HG03457 (cell line): ENCODE results near the gene ADCK2.
"Not testable (repeated sequence)": the region's sequence is repeated elsewhere in the genome, so short reads cannot be mapped to it uniquely, and the experiment has no call there.

Source experiments
- ATAC-seq: cut with Tn5 transposase; IDR thresholded peaks from one replicate; pipeline ENCODE4 v1.9.1; 2021; ENCODE audit warnings: moderate number of reproducible peaks; ENCODE audit not compliant: unreplicated experiment

Gene ADCK2

GRCh38 chr7:140734096-140734495, 61.4 kb downstream of the ADCK2 start:
- ATAC-seq = no peak

- no peak for ATAC-seq
Measured at GRCh38 chr7:140734729-140735128, 62.0 kb downstream of the ADCK2 start.

- no peak for ATAC-seq
Measured at GRCh38 chr7:140738280-140738679, 65.5 kb downstream of the ADCK2 start.

- ATAC-seq = not testable (repeated sequence)
Measured at GRCh38 chr7:140743255-140743654, 70.5 kb downstream of the ADCK2 start.

- ATAC-seq = no peak
Measured at GRCh38 chr7:140744005-140744404, 71.3 kb downstream of the ADCK2 start.
